BE2C (cell line): ENCODE results near the gene DDAH1.
"Not testable (repeated sequence)": the region's sequence is repeated elsewhere in the genome, so short reads cannot be mapped to it uniquely, and the experiment has no call there.

Source experiments
- DNase-seq: peaks from one replicate; pipeline ENCODE4 v3.0.0-alpha.2; 2020
- H3K27me3 ChIP-seq: fragments of 250-450 bp; sonication (Bioruptor Pico); 2 replicates; pipeline ENCODE4 v1.5.1; 2020; ENCODE audit warnings: mild to moderate bottlenecking
- H3K36me3 ChIP-seq: fragments of 250-450 bp; sonication (Bioruptor Pico); 2 replicates; pipeline ENCODE4 v1.5.1; 2020; ENCODE audit warnings: mild to moderate bottlenecking
- H3K4me1 ChIP-seq: fragments of 250-450 bp; sonication (Bioruptor Pico); 2 replicates; pipeline ENCODE4 v1.5.1; 2020
- H3K4me3 ChIP-seq: 2 replicates; pipeline ENCODE4 v1.5.1; 2011; ENCODE audit warnings: low read depth, low read length
- H3K9me3 ChIP-seq: fragments of 250-450 bp; sonication (Bioruptor Pico); 2 replicates; pipeline ENCODE4 v1.5.1; 2020
- CTCF ChIP-seq: IDR thresholded peaks from 2 replicates; pipeline ENCODE4 v1.5.1; 2012; ENCODE audit warnings: mild to moderate bottlenecking, low read depth, low read length

Gene DDAH1

GRCh38 chr1:85479491-85479890, 14.5 kb upstream of the DDAH1 start:
- H3K4me1 ChIP-seq, result no peaks in the 10 kb centered on the region
- H3K36me3 ChIP-seq, result no peaks in the 10 kb centered on the region
- TF ChIP-seq CTCF, result no peak
- no peak overlapping the region for H3K4me3 ChIP-seq
- H3K27me3 ChIP-seq, result no peaks in the 10 kb centered on the region
- no peak for DNase-seq
- H3K9me3 ChIP-seq, result no peaks in the 10 kb centered on the region

DNA sequence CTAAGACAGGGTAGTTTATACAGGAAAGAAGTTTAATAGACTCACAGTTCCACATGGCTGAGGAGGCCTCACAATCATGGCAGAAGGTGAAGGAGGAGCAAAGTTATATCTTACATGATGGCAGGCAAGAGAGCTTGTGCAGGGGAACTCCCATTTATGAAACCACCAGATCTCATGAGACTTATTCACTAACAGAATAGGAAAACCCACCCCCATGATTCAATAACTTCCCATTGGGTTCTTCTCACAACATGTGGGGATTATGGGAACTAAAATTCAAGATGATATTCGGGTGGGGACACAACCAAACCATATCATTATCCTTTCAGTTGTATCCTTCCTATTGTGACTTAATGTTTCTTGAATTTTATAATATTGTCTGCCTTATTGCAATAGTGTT, 13.4 kb upstream of the DDAH1 start:
- Histone ChIP-seq H3K9me3 (no peaks in the 10 kb centered on the region), H3K4me1 (no peaks in the 10 kb centered on the region), H3K36me3 (no peaks in the 10 kb centered on the region), H3K4me3 (no peak overlapping the region), H3K27me3 (no peaks in the 10 kb centered on the region)
- TF ChIP-seq CTCF, result no peak
- DNase-seq, result no peak

DNA sequence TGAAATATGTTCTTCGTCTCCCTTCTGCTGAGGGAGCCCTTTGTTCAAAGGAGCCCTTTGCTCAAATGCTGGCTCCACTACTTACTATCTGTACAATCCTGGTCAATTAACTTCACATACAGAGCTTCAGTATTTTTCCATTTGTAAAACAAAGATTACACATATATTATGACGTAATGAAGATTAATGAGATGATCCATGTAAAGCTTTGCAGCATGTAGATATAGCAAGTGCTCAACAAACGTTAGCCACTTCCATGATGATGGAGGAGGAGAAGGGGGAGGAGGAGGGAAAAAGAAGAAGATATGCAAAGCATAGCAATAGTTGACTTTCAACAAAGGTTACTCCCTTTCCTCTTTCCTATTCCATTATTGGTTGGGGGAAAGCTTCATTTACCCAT, 10.1 kb upstream of the DDAH1 start:
- H3K9me3 ChIP-seq, result no peaks in the 10 kb centered on the region
- TF ChIP-seq CTCF, result no peak
- no peaks in the 10 kb centered on the region for H3K4me1 ChIP-seq
- H3K27me3 ChIP-seq, result no peaks in the 10 kb centered on the region
- no peaks in the 10 kb centered on the region for H3K36me3 ChIP-seq
- DNase-seq, result no peak
- no peak overlapping the region for H3K4me3 ChIP-seq

DNA sequence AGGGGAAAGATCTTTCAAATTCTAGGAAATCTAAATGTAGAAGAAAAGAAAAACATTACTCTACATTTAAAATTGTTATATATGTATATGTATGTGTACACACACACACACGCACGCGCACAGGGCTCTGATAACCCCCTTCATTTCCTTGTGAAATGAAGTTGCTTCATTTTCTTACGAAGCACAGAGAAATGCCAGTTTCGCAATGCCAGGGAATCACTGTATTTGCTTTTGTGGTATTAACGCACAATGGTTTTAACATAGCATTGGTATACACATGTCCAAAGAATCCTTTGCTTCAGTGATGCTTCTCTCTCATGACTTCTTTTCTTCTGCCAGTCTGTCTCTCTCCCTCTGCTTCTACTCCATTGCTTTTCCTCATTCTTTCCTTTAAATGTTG, 8.4 kb upstream of the DDAH1 start:
- no peak for TF ChIP-seq CTCF
- no peaks in the 10 kb centered on the region for H3K9me3 ChIP-seq
- H3K27me3 ChIP-seq, result no peaks in the 10 kb centered on the region
- no peak overlapping the region for H3K4me3 ChIP-seq
- DNase-seq, result no peak
- no peaks in the 10 kb centered on the region for H3K4me1 ChIP-seq
- no peaks in the 10 kb centered on the region for H3K36me3 ChIP-seq

- H3K4me3 ChIP-seq, result no peak overlapping the region
- no peak for DNase-seq
- H3K9me3 ChIP-seq, result no peaks in the 10 kb centered on the region
- H3K27me3 ChIP-seq, result no peaks in the 10 kb centered on the region
- no peaks in the 10 kb centered on the region for H3K4me1 ChIP-seq
- H3K36me3 ChIP-seq, result no peaks in the 10 kb centered on the region
- TF ChIP-seq CTCF, result no peak
Measured at GRCh38 chr1:85471558-85471957, 6.6 kb upstream of the DDAH1 start.

- not testable (repeated sequence) for H3K27me3 ChIP-seq, H3K36me3 ChIP-seq, H3K4me1 ChIP-seq, H3K4me3 ChIP-seq, H3K9me3 ChIP-seq, DNase-seq
Measured at GRCh38 chr1:85470130-85470529, 5.2 kb upstream of the DDAH1 start.

DNA sequence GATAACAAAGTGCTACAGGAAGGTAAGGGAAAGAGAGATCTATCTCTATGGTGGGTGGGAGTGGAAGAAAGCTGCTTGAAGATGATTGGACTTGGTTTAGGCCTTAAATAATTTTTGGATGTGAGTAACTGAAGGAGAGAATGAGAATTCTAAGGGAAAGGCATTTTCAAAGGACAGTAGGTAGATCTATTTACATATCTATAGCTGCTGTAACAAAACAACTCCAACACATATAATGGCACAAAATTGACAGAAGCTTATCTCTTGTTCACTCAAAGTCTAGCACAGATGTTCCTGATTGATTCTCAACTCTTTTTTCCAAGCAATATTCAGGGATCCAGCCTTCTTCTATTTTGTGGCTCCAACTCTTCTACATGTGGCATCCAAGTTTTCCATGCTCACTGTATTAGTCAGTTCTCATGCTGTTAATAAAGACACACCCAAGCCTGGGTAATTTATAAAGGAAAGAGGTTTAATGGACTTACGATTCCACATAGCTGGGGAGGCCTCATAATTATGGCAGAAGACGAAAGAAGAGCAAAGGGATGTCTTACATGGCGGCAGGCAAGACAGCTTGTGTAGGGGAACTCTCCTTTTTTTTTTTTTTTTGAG, 3.1 kb upstream of the DDAH1 start:
- TF ChIP-seq CTCF, result no peak
- Histone ChIP-seq H3K4me3 (no peak overlapping the region), H3K4me1 (no peaks in the 10 kb centered on the region), H3K9me3 (no peaks in the 10 kb centered on the region), H3K36me3 (no peaks in the 10 kb centered on the region), H3K27me3 (no peaks in the 10 kb centered on the region)
- DNase-seq, result no peak
